IgD-negative memory B cell (primary cell): ENCODE data around the gene MYH7B. TPM values are rescaled to one million over a fixed set of nuclear protein-coding genes. Genes with fewer than 3 reads are reported as not detected.

Experiments
- H3K27ac Mint-ChIP-seq, 3 donors: one replicate each; pipeline ENCODE4 v1.8.0; 2020 to 2022; ENCODE audit warnings: mild to moderate bottlenecking in 3 of 3, mixed read lengths in 3 of 3, moderate library complexity in 1 of 3
- H3K27me3 Mint-ChIP-seq: one replicate; pipeline ENCODE4 v1.8.0; 2021; ENCODE audit warnings: mixed read lengths
- H3K36me3 Mint-ChIP-seq: one replicate; pipeline ENCODE4 v1.8.0; 2020; ENCODE audit warnings: mild to moderate bottlenecking, mixed read lengths
- H3K4me1 Mint-ChIP-seq, 3 donors: one replicate each; pipeline ENCODE4 v1.8.0; 2020 to 2022; ENCODE audit warnings: mixed read lengths in 3 of 3, mild to moderate bottlenecking in 1 of 3
- H3K4me3 Mint-ChIP-seq, 4 donors: one replicate each; pipeline ENCODE4 v1.8.0; 2020 to 2022; ENCODE audit warnings: mild to moderate bottlenecking in 4 of 4, mixed read lengths in 4 of 4, moderate library complexity in 3 of 4
- H3K9me3 Mint-ChIP-seq, 3 donors: one replicate each; pipeline ENCODE4 v1.8.0; 2020 to 2021; ENCODE audit warnings: mixed read lengths in 3 of 3, mild to moderate bottlenecking in 1 of 3
- polyA plus RNA-seq: library from polyadenylated mRNA; unstranded; fragments of 300-500 nt; fragmentation: Illumina TruSeq; gene quantifications from one replicate; pipeline ENCODE4 v1.2.3, GENCODE V29; 2021

The MYH7B gene
- polyA plus RNA-seq, 1 donor from 2014 or later, result 0.34 TPM

- H3K4me3 Mint-ChIP-seq, result peak overlapping the region; percentile 93 to 99 (median 98)
- H3K27me3 Mint-ChIP-seq, result no peaks in the 10 kb centered on the region
- peaks cover 9 to 20% (median 18%) of the 10 kb centered on the region in 3 donors for H3K4me1 Mint-ChIP-seq
- H3K27ac Mint-ChIP-seq, result peak overlapping the region; percentile 73 to 99 (median 97)
- H3K9me3 Mint-ChIP-seq, result no peaks in the 10 kb centered on the region
- H3K36me3 Mint-ChIP-seq, result no peaks in the 10 kb centered on the region
Measured at GRCh38 chr20:34954904-34955230, 801 bp upstream of the MYH7B start.

GRCh38 chr20:34956041-34956458 is 382 bp downstream of the MYH7B start:
- Mint-ChIP-seq H3K4me3 (peak overlapping the region; percentile 93 to 99 (median 98)), H3K36me3 (no peaks in the 10 kb centered on the region), H3K4me1 (peaks cover 9 to 26% (median 20%) of the 10 kb centered on the region in 3 donors), H3K27me3 (no peaks in the 10 kb centered on the region), H3K27ac (peak overlapping the region; percentile 73 to 99 (median 97)), H3K9me3 (no peaks in the 10 kb centered on the region)

- no peaks in the 10 kb centered on the region for H3K9me3 Mint-ChIP-seq
- peak overlapping the region in 1 of 4 donors; percentile 93 for H3K4me3 Mint-ChIP-seq
- H3K27ac Mint-ChIP-seq, result peak overlapping the region in 1 of 3 donors; percentile 73
- peaks cover 9 to 26% (median 20%) of the 10 kb centered on the region in 3 donors for H3K4me1 Mint-ChIP-seq
- H3K36me3 Mint-ChIP-seq, result no peaks in the 10 kb centered on the region
- no peaks in the 10 kb centered on the region for H3K27me3 Mint-ChIP-seq
Measured at GRCh38 chr20:34956751-34957472, 1.2 kb downstream of the MYH7B start.

- H3K27me3 Mint-ChIP-seq, result peaks cover 2% of the 10 kb centered on the region
- no peak overlapping the region for H3K27ac Mint-ChIP-seq
- no peaks in the 10 kb centered on the region for H3K9me3 Mint-ChIP-seq
- peaks cover 0 to 5% (median 2%) of the 10 kb centered on the region in 3 donors for H3K4me1 Mint-ChIP-seq
- no peak overlapping the region for H3K4me3 Mint-ChIP-seq
- no peaks in the 10 kb centered on the region for H3K36me3 Mint-ChIP-seq
Measured at GRCh38 chr20:34964486-34964885, 8.8 kb downstream of the MYH7B start.

- Mint-ChIP-seq H3K9me3 (no peaks in the 10 kb centered on the region), H3K36me3 (no peaks in the 10 kb centered on the region), H3K4me1 (peaks cover 0 to 5% (median 2%) of the 10 kb centered on the region in 3 donors), H3K27ac (no peak overlapping the region), H3K27me3 (peaks cover 2% of the 10 kb centered on the region), H3K4me3 (no peak overlapping the region)
Measured at GRCh38 chr20:34965051-34965450, 9.4 kb downstream of the MYH7B start.

- H3K27me3 Mint-ChIP-seq, result peaks cover 2% of the 10 kb centered on the region
- peak overlapping the region in 1 of 3 donors; percentile 53 for H3K27ac Mint-ChIP-seq
- no peaks in the 10 kb centered on the region for H3K9me3 Mint-ChIP-seq
- no peak overlapping the region for H3K4me3 Mint-ChIP-seq
- H3K36me3 Mint-ChIP-seq, result no peaks in the 10 kb centered on the region
- no peaks in the 10 kb centered on the region for H3K4me1 Mint-ChIP-seq
Measured at GRCh38 chr20:34967421-34967820, 11.8 kb downstream of the MYH7B start.

GRCh38 chr20:34968042-34968775 is 12.5 kb downstream of the MYH7B start:
- Mint-ChIP-seq H3K27ac (peak overlapping the region in 1 of 3 donors; percentile 53), H3K27me3 (peaks cover 2% of the 10 kb centered on the region), H3K4me3 (no peak overlapping the region), H3K36me3 (no peaks in the 10 kb centered on the region), H3K9me3 (no peaks in the 10 kb centered on the region), H3K4me1 (no peaks in the 10 kb centered on the region)

- H3K27ac Mint-ChIP-seq, result no peak overlapping the region
- H3K9me3 Mint-ChIP-seq, result no peaks in the 10 kb centered on the region
- H3K36me3 Mint-ChIP-seq, result no peaks in the 10 kb centered on the region
- no peaks in the 10 kb centered on the region for H3K4me1 Mint-ChIP-seq
- H3K27me3 Mint-ChIP-seq, result peaks cover 2% of the 10 kb centered on the region
- H3K4me3 Mint-ChIP-seq, result no peak overlapping the region
Measured at GRCh38 chr20:34970193-34970840, 14.6 kb downstream of the MYH7B start.

- no peaks in the 10 kb centered on the region for H3K36me3 Mint-ChIP-seq
- no peak overlapping the region for H3K4me3 Mint-ChIP-seq
- peaks cover 5% of the 10 kb centered on the region for H3K27me3 Mint-ChIP-seq
- H3K4me1 Mint-ChIP-seq, result no peaks in the 10 kb centered on the region
- no peaks in the 10 kb centered on the region for H3K9me3 Mint-ChIP-seq
- H3K27ac Mint-ChIP-seq, result no peak overlapping the region
Measured at GRCh38 chr20:34970846-34971560, 15.3 kb downstream of the MYH7B start.

- Mint-ChIP-seq H3K27me3 (peaks cover 8% of the 10 kb centered on the region), H3K4me1 (no peaks in the 10 kb centered on the region), H3K27ac (peak overlapping the region in 1 of 3 donors; percentile 85), H3K4me3 (no peak overlapping the region), H3K9me3 (no peaks in the 10 kb centered on the region), H3K36me3 (no peaks in the 10 kb centered on the region)
Measured at GRCh38 chr20:34971561-34972235, 16.0 kb downstream of the MYH7B start.

GRCh38 chr20:34974246-34974645 is 18.6 kb downstream of the MYH7B start:
- Mint-ChIP-seq H3K27me3 (peaks cover 8% of the 10 kb centered on the region), H3K27ac (no peak overlapping the region), H3K9me3 (no peaks in the 10 kb centered on the region), H3K36me3 (peaks cover 3% of the 10 kb centered on the region), H3K4me3 (no peak overlapping the region), H3K4me1 (no peaks in the 10 kb centered on the region)

GRCh38 chr20:34976286-34976685 is 20.6 kb downstream of the MYH7B start:
- Mint-ChIP-seq H3K27me3 (peaks cover 12% of the 10 kb centered on the region), H3K9me3 (no peaks in the 10 kb centered on the region), H3K36me3 (peaks cover 3% of the 10 kb centered on the region), H3K4me3 (no peak overlapping the region), H3K4me1 (no peaks in the 10 kb centered on the region), H3K27ac (no peak overlapping the region)

GRCh38 chr20:34977365-34978091 is 21.9 kb downstream of the MYH7B start:
- Mint-ChIP-seq H3K4me1 (peaks cover 0 to 1% (median 0%) of the 10 kb centered on the region in 3 donors), H3K27me3 (peaks cover 16% of the 10 kb centered on the region), H3K27ac (no peak overlapping the region), H3K36me3 (peaks cover 3% of the 10 kb centered on the region), H3K4me3 (no peak overlapping the region), H3K9me3 (no peaks in the 10 kb centered on the region)
